ENCODE measurements around the gene PRR35.

DNA sequence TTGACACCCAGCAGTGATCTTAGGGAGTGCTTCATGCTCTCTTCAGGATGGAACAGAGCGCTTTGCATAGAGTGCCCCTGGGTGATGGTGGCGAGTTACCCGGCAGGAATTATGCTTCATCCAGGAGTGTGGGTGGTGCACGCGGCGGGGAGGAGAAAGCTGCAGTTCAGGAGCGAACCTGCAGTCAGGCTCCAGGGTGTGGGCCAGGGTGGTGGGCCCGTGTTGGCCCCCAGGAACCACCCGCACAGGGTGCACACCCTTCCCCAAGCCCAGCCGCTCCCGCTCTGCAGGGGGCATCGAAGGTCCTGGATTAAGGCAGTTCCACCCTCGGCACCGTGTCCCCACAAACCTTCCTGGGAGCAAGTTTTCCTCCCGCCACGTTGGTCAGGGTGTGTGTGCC, 33.6 kb downstream of the PRR35 start:
- TF ChIP-seq POLR2A (IDR thresholded peaks at IDR 0.05) = no peak
- TF ChIP-seq, protein P1, sequence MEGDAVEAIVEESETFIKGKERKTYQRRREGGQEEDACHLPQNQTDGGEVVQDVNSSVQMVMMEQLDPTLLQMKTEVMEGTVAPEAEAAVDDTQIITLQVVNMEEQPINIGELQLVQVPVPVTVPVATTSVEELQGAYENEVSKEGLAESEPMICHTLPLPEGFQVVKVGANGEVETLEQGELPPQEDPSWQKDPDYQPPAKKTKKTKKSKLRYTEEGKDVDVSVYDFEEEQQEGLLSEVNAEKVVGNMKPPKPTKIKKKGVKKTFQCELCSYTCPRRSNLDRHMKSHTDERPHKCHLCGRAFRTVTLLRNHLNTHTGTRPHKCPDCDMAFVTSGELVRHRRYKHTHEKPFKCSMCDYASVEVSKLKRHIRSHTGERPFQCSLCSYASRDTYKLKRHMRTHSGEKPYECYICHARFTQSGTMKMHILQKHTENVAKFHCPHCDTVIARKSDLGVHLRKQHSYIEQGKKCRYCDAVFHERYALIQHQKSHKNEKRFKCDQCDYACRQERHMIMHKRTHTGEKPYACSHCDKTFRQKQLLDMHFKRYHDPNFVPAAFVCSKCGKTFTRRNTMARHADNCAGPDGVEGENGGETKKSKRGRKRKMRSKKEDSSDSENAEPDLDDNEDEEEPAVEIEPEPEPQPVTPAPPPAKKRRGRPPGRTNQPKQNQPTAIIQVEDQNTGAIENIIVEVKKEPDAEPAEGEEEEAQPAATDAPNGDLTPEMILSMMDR (IDR thresholded peaks at IDR 0.05) = no peak

All from sigmoid colon (tissue), 3 donors.